Left ventricle myocardium inferior (tissue), 1 donor: ENCODE measurements around the gene PRSS21. TPM values are rescaled to one million over a fixed set of nuclear protein-coding genes. Genes with fewer than 3 reads are reported as not detected.

Source experiments
- DNase-seq: peaks from one replicate; pipeline ENCODE4 v3.0.0-alpha.2; 2020
- H3K27ac ChIP-seq: fragments of 200-600 bp; replicated peaks from 2 replicates; pipeline ENCODE4 v1.8.0; 2021
- H3K27me3 ChIP-seq: fragments of 200-600 bp; 2 replicates; pipeline ENCODE4 v1.8.0; 2021; ENCODE audit warnings: low read depth
- H3K36me3 ChIP-seq: fragments of 200-600 bp; 2 replicates; pipeline ENCODE4 v1.8.0; 2021
- H3K4me1 ChIP-seq: fragments of 200-600 bp; 2 replicates; pipeline ENCODE4 v1.8.0; 2021
- H3K4me3 ChIP-seq: fragments of 200-600 bp; 2 replicates; pipeline ENCODE4 v1.8.0; 2021; ENCODE audit warnings: mild to moderate bottlenecking, moderate library complexity
- H3K9me3 ChIP-seq: fragments of 200-600 bp; replicated peaks from 2 replicates; pipeline ENCODE4 v1.8.0; 2021
- intact Hi-C: fragments of 100-400 bp; cut with micrococcal nuclease; formaldehyde crosslinking; loops from one replicate; pipeline ENCODE4 v1.11.0; 2022
- total RNA-seq: library from RNA; stranded (reverse); fragmentation: NEBNext Ultra II Directional; extraction: Animal tissue kit (Norgen Biotek cat#: 25700); gene quantifications from one replicate; pipeline ENCODE4 v1.2.1, GENCODE V29; 2021
- TF ChIP-seq, protein P1 (sequence below): fragments of 200-600 bp; IDR thresholded peaks from 2 replicates; pipeline ENCODE4 v1.8.0; 2021; ENCODE audit warnings: antibody characterized with exemption, mild to moderate bottlenecking, borderline replicate concordance
- donor health status: DM: no; HTN: yes; CAD: no; lungs with severe emphysema.

Gene PRSS21
- total RNA-seq, 1 donor from 2014 or later: not detected

DNA sequence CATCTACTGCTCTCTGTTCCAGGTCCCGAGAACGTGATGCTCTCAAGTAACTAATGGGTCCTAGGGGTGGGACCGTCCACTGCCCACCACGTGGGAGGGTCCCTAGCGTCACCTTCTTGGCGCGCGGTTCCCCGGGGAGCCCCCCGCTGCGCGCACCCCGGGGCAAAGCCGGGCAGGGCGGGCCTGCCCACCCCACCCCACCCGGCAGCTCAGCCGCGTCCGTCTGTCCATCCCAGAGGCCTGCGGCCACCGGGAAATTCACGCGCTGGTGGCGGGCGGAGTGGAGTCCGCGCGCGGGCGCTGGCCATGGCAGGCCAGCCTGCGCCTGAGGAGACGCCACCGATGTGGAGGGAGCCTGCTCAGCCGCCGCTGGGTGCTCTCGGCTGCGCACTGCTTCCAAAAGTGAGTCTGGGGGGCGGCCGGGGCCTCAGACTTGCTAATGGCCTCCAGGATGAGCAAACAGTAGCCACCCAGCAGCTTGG is 18.3 kb upstream of the PRSS21 start:
- H3K4me3 ChIP-seq: no peak overlapping the region
- intact Hi-C loops: no loop called here
- DNase-seq: no peak
- no peaks in the 10 kb centered on the region for H3K36me3 ChIP-seq
- peaks cover 10% of the 10 kb centered on the region for H3K9me3 ChIP-seq
- no peak overlapping the region for H3K27ac ChIP-seq
- TF ChIP-seq, protein P1, sequence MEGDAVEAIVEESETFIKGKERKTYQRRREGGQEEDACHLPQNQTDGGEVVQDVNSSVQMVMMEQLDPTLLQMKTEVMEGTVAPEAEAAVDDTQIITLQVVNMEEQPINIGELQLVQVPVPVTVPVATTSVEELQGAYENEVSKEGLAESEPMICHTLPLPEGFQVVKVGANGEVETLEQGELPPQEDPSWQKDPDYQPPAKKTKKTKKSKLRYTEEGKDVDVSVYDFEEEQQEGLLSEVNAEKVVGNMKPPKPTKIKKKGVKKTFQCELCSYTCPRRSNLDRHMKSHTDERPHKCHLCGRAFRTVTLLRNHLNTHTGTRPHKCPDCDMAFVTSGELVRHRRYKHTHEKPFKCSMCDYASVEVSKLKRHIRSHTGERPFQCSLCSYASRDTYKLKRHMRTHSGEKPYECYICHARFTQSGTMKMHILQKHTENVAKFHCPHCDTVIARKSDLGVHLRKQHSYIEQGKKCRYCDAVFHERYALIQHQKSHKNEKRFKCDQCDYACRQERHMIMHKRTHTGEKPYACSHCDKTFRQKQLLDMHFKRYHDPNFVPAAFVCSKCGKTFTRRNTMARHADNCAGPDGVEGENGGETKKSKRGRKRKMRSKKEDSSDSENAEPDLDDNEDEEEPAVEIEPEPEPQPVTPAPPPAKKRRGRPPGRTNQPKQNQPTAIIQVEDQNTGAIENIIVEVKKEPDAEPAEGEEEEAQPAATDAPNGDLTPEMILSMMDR: no peak
- no peaks in the 10 kb centered on the region for H3K4me1 ChIP-seq
- H3K27me3 ChIP-seq: peaks cover 40% of the 10 kb centered on the region

DNA sequence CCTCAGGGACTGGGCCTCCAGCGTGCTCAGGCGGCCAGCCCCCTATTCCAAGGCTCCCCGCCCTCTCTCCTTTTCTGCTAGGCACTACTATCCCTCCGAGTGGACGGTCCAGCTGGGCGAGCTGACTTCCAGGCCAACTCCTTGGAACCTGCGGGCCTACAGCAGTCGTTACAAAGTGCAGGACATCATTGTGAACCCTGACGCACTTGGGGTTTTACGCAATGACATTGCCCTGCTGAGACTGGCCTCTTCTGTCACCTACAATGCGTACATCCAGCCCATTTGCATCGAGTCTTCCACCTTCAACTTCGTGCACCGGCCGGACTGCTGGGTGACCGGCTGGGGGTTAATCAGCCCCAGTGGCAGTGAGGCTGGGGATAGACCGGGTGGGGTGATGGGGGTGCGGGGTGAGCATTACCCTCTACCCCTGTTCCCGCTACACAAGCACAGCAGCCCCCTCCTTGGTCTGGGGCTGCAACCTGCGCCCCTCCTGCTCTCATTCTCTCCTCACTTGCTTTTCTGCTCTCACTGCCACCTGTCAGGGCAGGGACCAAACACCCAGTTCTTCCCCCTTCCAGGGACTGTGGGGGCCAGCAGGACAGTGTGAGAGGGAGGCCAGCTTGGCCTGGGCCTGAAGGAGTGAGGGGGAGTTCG is 17.7 kb upstream of the PRSS21 start:
- H3K9me3 ChIP-seq: peaks cover 16% of the 10 kb centered on the region
- H3K27ac ChIP-seq: no peak overlapping the region
- TF ChIP-seq, protein P1: no peak
- no peaks in the 10 kb centered on the region for H3K36me3 ChIP-seq
- H3K4me1 ChIP-seq: no peaks in the 10 kb centered on the region
- intact Hi-C loops: no loop called here
- no peak overlapping the region for H3K4me3 ChIP-seq
- peaks cover 41% of the 10 kb centered on the region for H3K27me3 ChIP-seq
- DNase-seq: no peak

DNA sequence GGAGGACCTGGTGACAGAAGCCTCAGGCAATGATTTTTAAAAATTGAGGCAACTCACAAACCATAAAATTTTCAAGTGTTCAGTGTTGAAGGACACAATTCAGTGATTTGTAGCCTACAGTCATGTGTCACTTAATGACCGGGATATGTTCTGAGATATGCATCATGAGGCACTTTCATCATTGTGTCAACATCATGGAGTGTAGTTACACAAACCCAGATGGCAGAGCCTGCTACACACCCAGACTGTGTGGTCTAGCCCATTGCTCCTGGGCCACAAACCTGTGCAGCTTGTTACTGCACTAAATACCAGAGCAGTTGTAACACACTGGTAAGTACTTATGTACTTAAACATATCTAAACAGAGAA is 17.2 kb upstream of the PRSS21 start:
- H3K9me3 ChIP-seq: peaks cover 21% of the 10 kb centered on the region
- DNase-seq: no peak
- H3K4me3 ChIP-seq: no peak overlapping the region
- H3K27ac ChIP-seq: no peak overlapping the region
- TF ChIP-seq, protein P1: no peak
- intact Hi-C loops: no loop called here
- peaks cover 46% of the 10 kb centered on the region for H3K27me3 ChIP-seq
- no peaks in the 10 kb centered on the region for H3K36me3 ChIP-seq
- no peaks in the 10 kb centered on the region for H3K4me1 ChIP-seq

DNA sequence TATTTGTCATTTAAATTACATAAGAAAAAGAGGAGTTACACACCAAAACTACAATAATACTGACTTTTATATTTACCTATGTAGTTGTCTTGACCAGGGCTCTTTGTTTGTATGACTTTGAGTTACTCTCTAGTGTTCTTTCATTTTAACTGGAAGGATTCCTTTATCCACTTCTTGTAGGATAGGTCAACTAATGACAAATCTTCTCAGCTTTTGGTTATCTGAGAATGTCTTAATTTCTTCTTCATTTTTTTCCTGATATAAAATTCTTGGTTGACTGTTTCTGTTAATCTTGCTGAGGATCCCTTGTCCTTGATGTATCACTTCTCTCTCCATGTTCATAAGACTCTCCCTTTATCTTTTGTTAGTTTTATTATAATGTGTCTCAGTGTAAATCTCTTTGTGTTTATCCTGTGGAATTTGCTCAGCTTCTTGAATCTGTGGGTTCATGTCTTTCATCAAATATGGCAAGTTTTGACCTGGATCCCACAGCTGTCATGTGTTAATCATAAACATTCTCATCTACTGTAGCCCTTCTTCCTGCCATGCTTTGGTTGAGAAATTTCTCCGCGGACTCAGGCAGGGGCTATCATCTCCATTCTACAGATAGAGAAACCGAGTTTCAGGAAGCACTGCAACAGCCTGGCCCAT is 13.4 kb upstream of the PRSS21 start:
- H3K4me3 ChIP-seq: no peak overlapping the region
- TF ChIP-seq, protein P1: no peak
- no peak overlapping the region for H3K27ac ChIP-seq
- peaks cover 24% of the 10 kb centered on the region for H3K9me3 ChIP-seq
- H3K36me3 ChIP-seq: no peaks in the 10 kb centered on the region
- intact Hi-C loops: no loop called here
- peaks cover 58% of the 10 kb centered on the region for H3K27me3 ChIP-seq
- H3K4me1 ChIP-seq: no peaks in the 10 kb centered on the region
- no peak for DNase-seq

DNA sequence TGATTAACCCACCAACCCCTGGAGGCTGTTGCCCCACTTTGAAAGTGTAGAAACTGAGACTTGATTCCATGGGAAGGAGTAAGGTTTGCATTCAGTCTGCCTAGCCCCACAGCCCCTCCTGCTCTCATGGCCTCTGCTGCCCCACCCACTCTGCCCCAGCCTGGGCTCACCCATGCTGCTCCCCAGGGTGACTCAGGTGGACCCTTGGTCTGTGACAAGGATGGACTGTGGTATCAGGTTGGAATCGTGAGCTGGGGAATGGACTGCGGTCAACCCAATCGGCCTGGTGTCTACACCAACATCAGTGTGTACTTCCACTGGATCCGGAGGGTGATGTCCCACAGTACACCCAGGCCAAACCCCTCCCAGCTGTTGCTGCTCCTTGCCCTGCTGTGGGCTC is 12.3 kb upstream of the PRSS21 start:
- no peaks in the 10 kb centered on the region for H3K36me3 ChIP-seq
- TF ChIP-seq, protein P1: no peak
- H3K27ac ChIP-seq: no peak overlapping the region
- no peaks in the 10 kb centered on the region for H3K4me1 ChIP-seq
- intact Hi-C loops: no loop called here
- DNase-seq: no peak
- H3K4me3 ChIP-seq: no peak overlapping the region
- H3K27me3 ChIP-seq: peaks cover 47% of the 10 kb centered on the region
- peaks cover 24% of the 10 kb centered on the region for H3K9me3 ChIP-seq
